Fibroblast of pulmonary artery (primary cell): Measurements from ENCODE around the gene RSU1.

Experiments
- DNase-seq: peaks from one replicate; pipeline ENCODE4 v3.0.0-alpha.2; 2010; ENCODE audit warnings: low read depth
- H3K4me3 ChIP-seq: replicated peaks from 2 replicates; pipeline ENCODE4 v1.5.1; 2011; ENCODE audit warnings: low read depth, mild to moderate bottlenecking, control low read depth, low read length, moderate library complexity
- TF ChIP-seq, protein P1 (sequence below): IDR thresholded peaks from 2 replicates; pipeline ENCODE4 v1.5.1; 2011; ENCODE audit warnings: mild to moderate bottlenecking, control low read depth, low read length, inconsistent platforms; ENCODE audit errors: missing control alignments

Gene RSU1

DNA sequence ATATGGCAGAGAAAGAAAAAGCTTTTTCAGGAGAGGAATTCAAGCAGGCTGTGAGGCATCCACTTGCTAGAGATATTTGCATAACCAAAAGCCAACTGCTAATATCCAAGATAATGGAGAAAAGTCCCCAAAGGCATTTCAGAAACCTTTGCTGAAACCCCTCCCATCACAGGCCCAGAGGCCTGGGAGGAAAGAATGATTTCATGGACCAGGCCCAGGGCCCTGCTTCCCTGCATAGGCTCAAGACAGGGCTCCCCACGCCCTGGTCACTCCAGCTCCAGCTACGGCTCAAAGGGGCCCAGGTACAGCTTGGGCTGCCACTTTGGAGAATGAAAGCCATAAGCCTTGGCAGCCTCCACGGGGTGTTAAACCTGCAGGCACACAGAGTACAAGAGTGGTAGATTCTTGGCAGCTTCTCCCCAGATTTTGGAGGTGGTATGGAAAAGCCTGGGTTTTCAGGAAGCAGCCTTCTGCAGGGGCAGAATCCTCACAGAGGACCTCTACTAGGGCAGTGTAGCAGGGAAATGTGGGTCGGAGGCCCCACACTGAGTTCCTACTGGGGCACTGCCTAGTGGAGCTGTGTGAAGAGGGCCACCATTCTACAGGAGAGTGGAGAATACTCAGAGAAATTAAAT, 5.6 kb upstream of the RSU1 start:
- DNase-seq = no peak
- TF ChIP-seq, protein P1, sequence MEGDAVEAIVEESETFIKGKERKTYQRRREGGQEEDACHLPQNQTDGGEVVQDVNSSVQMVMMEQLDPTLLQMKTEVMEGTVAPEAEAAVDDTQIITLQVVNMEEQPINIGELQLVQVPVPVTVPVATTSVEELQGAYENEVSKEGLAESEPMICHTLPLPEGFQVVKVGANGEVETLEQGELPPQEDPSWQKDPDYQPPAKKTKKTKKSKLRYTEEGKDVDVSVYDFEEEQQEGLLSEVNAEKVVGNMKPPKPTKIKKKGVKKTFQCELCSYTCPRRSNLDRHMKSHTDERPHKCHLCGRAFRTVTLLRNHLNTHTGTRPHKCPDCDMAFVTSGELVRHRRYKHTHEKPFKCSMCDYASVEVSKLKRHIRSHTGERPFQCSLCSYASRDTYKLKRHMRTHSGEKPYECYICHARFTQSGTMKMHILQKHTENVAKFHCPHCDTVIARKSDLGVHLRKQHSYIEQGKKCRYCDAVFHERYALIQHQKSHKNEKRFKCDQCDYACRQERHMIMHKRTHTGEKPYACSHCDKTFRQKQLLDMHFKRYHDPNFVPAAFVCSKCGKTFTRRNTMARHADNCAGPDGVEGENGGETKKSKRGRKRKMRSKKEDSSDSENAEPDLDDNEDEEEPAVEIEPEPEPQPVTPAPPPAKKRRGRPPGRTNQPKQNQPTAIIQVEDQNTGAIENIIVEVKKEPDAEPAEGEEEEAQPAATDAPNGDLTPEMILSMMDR = no peak
- H3K4me3 ChIP-seq = no peak overlapping the region

DNA sequence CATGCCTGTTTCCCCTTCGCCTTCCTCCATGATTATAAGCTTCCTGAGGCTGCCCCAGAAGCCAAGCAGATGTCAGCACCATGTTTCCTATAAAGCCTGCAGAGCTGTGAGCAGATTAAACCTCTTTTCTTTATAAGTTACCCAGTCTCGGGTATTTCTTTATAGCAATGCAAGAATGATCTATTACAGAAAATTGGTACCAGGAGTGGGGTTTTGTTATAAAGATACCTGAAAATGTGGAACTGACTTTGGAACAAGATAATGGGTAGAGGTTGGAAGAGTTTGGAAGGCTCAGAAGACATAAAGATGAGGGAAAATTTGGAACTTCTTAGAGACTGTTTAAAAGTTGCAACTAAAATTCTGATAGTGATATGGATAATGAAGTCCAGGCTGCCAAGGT, 4.8 kb upstream of the RSU1 start:
- TF ChIP-seq, protein P1 = no peak
- no peak for DNase-seq
- no peak overlapping the region for H3K4me3 ChIP-seq

DNA sequence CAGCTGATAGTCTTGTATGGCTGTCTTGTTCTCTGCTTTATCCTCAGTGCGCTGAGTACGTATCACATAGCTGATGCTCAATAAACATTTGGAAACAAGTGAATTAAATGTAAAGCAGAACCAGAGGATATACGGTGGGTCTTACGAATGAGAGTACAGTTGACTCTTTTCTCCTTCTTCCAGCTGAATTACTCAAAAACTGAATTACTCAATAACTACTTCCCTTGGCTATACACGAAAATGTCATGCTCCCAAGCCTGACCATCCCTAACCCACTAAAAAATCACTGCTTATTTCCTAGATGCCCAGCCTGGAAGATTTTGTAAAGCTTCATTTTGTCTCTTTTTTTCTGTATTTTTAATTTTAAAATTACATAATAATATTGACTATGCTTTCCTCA, 3.2 kb upstream of the RSU1 start:
- no peak for DNase-seq
- TF ChIP-seq, protein P1 = no peak
- H3K4me3 ChIP-seq = no peak overlapping the region

DNA sequence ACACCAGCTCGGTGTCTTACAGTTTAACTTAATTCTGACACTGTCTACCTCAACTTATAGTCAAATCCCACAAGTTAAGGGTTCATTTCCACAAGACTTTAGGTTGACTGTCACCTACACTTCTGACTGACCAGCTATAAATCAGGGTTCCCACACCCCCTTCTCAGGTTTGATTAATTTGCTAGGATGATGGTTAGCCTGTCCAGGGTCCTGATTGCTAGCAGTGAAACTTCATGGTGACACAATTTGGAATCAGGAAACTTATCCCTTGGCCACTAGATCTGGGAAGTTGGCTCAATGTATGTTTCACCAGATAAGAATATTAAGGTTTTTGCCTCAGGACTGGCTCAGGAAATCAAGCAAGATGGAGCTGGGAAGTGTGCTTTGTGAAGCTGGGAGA, 2.8 kb upstream of the RSU1 start:
- TF ChIP-seq, protein P1 = no peak
- DNase-seq = no peak
- H3K4me3 ChIP-seq = no peak overlapping the region

DNA sequence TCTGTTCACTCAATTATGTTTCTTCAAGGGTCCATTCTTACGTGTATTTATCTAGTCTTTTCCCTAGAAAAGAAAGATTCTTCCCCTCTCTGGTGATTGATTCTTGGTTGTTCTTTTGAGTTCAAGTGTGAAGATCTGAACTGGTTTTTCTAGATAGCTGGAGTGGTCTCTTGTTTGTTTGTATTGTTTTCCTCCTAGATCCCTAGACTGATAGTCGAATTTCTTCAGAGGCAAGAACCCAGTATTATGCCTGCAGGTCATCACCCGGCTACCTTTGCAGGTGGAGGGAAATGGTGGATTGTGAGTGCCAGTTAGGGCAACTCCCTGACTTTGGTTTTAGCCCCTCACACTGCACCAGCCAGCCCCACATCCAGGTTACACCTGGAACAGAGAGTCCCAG, 2.2 kb upstream of the RSU1 start:
- no peak for DNase-seq
- TF ChIP-seq, protein P1 = no peak
- no peak overlapping the region for H3K4me3 ChIP-seq

DNA sequence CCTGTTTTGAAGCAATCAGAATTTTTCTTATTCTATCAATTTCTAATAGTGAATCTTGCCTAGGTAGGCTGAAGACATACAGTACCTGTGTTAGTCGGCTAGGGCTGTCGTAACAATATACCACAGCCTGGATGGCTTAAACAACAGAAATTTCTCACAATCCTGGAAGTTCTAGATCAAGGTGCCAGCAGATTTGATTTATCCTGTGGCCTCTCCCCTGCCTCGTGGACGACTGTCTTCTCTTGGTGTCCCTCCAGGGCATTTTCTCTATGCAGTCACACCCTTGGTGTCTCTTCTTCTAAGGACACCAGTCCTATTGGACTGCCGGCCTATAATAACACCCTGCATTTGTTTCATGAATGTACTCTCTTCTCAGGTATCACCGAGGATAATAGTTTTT, 1.8 kb upstream of the RSU1 start:
- no peak overlapping the region for H3K4me3 ChIP-seq
- DNase-seq = no peak

DNA sequence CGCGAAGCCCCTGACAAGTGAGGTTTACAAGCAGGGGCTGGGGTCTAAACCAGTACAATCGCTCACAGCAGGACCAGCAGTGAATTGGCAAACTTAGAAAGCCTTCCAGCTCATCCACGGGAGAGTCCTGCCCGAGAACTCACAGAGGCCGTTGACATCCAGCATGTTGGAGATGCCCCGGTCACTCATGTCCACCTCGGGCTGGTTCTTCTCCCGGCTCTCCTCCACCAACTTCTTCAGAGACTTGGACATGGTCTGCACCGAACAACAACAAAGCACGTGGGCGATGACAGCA, 447 bp downstream of the RSU1 start:
- peak overlapping the region; percentile 87 for H3K4me3 ChIP-seq
- TF ChIP-seq, protein P1 = no peak
- no peak for DNase-seq

More for the DNA sequence above, 1.8 kb upstream of the RSU1 start:
- TF ChIP-seq, protein P1 = no peak
